ENCODE data around the gene POU2AF1.

GRCh38 chr11:111363985-111364384, 15.1 kb downstream of the POU2AF1 start:
- no peak for TF ChIP-seq ZNF423 (CRISPR knock-in tag; IDR thresholded peaks at IDR 0.05)
- no peak for TF ChIP-seq CTCF (IDR thresholded peaks at IDR 0.05)
- TF ChIP-seq ZNF219 (CRISPR knock-in tag; IDR thresholded peaks at IDR 0.05; ENCODE audit: borderline replicate concordance) = no peak
- TF ChIP-seq CREB1 (CRISPR knock-in tag; IDR thresholded peaks at IDR 0.05) = no peak
- TF ChIP-seq TCF7 (CRISPR knock-in tag; IDR thresholded peaks at IDR 0.05; ENCODE audit: low read depth) = no peak
- TF ChIP-seq, protein P1, sequence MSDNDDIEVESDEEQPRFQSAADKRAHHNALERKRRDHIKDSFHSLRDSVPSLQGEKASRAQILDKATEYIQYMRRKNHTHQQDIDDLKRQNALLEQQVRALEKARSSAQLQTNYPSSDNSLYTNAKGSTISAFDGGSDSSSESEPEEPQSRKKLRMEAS (CRISPR knock-in tag; IDR thresholded peaks at IDR 0.05) = no peak
- TF ChIP-seq IRF1 (CRISPR knock-in tag; IDR thresholded peaks at IDR 0.05) = no peak
- TF ChIP-seq ATF1 (CRISPR knock-in tag; IDR thresholded peaks at IDR 0.05) = no peak
- no peak for TF ChIP-seq ATF3 (CRISPR knock-in tag; conservative IDR thresholded peaks at IDR 0.05)
- no peak for TF ChIP-seq AFF4 (CRISPR knock-in tag; IDR thresholded peaks at IDR 0.05; ENCODE audit: borderline replicate concordance)
- TF ChIP-seq JUN (CRISPR knock-in tag; IDR thresholded peaks at IDR 0.05) = no peak
- TF ChIP-seq JAZF1 (CRISPR knock-in tag; IDR thresholded peaks at IDR 0.05) = no peak
- no peak for TF ChIP-seq SP1 (CRISPR knock-in tag; conservative IDR thresholded peaks at IDR 0.05)
